ENCODE data around the gene PIK3C2G.

DNA sequence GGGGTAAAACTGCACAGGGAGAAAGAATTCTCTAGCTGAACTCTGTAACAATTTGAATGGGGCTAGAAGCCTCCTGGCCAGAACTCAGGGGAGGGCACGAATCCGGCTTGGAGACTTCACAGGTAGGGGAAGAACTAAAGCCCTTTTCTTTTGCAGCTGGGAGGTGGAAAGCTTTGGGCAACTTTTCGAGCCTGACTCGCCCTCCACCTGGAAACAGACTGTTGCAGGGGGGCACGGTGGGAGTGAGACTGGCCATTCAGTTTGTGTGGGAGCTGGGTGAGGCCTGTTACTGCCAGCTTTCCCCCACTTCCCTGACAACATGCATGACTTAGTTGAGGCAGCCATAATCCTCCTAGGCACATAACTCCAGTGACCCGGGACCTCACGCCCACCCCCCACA lies 340.6 kb downstream of the PIK3C2G start:
- TF ChIP-seq, protein P1, sequence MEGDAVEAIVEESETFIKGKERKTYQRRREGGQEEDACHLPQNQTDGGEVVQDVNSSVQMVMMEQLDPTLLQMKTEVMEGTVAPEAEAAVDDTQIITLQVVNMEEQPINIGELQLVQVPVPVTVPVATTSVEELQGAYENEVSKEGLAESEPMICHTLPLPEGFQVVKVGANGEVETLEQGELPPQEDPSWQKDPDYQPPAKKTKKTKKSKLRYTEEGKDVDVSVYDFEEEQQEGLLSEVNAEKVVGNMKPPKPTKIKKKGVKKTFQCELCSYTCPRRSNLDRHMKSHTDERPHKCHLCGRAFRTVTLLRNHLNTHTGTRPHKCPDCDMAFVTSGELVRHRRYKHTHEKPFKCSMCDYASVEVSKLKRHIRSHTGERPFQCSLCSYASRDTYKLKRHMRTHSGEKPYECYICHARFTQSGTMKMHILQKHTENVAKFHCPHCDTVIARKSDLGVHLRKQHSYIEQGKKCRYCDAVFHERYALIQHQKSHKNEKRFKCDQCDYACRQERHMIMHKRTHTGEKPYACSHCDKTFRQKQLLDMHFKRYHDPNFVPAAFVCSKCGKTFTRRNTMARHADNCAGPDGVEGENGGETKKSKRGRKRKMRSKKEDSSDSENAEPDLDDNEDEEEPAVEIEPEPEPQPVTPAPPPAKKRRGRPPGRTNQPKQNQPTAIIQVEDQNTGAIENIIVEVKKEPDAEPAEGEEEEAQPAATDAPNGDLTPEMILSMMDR (IDR thresholded peaks at IDR 0.05) = no peak
- TF ChIP-seq POLR2AphosphoS5 (IDR thresholded peaks at IDR 0.05; ENCODE audit: low read depth, low read length) = no peak
- TF ChIP-seq TCF7L2 (IDR thresholded peaks at IDR 0.05; ENCODE audit: low read depth, low read length) = no peak
- TF ChIP-seq, protein P2, sequence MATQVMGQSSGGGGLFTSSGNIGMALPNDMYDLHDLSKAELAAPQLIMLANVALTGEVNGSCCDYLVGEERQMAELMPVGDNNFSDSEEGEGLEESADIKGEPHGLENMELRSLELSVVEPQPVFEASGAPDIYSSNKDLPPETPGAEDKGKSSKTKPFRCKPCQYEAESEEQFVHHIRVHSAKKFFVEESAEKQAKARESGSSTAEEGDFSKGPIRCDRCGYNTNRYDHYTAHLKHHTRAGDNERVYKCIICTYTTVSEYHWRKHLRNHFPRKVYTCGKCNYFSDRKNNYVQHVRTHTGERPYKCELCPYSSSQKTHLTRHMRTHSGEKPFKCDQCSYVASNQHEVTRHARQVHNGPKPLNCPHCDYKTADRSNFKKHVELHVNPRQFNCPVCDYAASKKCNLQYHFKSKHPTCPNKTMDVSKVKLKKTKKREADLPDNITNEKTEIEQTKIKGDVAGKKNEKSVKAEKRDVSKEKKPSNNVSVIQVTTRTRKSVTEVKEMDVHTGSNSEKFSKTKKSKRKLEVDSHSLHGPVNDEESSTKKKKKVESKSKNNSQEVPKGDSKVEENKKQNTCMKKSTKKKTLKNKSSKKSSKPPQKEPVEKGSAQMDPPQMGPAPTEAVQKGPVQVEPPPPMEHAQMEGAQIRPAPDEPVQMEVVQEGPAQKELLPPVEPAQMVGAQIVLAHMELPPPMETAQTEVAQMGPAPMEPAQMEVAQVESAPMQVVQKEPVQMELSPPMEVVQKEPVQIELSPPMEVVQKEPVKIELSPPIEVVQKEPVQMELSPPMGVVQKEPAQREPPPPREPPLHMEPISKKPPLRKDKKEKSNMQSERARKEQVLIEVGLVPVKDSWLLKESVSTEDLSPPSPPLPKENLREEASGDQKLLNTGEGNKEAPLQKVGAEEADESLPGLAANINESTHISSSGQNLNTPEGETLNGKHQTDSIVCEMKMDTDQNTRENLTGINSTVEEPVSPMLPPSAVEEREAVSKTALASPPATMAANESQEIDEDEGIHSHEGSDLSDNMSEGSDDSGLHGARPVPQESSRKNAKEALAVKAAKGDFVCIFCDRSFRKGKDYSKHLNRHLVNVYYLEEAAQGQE (IDR thresholded peaks at IDR 0.05; ENCODE audit: insufficient read depth in 1 of 2, low read depth in 2 of 2, low read length in 1 of 2) = no peak
- no peak for TF ChIP-seq SIN3A (IDR thresholded peaks at IDR 0.05; ENCODE audit: borderline replicate concordance, insufficient read depth, low read depth, low read length)
